ENCODE measurements around the gene CEP104. TPM values are rescaled to one million over a fixed set of nuclear protein-coding genes. Genes with fewer than 3 reads are reported as not detected.

CEP104 gene
- total and polyA plus RNA-seq, 10 of the 15 experiments (the other 5 are each of a cell fraction or from before 2014, with no cell fraction given): 7.2 to 34.8 (median 19.3) TPM

- TF ChIP-seq ZNF592 (IDR thresholded peaks at IDR 0.05): no peak
- TF ChIP-seq REST (IDR thresholded peaks at IDR 0.05; ENCODE audit: low read depth, low read length): no peak
- no peak for TF ChIP-seq DPF2 (IDR thresholded peaks at IDR 0.05)
- TF ChIP-seq IRF3 (IDR thresholded peaks at IDR 0.05): no peak
- TF ChIP-seq RAD21 (IDR thresholded peaks at IDR 0.05; ENCODE audit: insufficient read depth, low read depth, low read length): peak; percentile 76
- TF ChIP-seq GABPA (IDR thresholded peaks at IDR 0.05; ENCODE audit: low read depth): no peak
- no peak for TF ChIP-seq SREBF1 (IDR thresholded peaks at IDR 0.05; ENCODE audit: low read length)
- no peak for TF ChIP-seq BACH1 (IDR thresholded peaks at IDR 0.05; ENCODE audit: borderline replicate concordance)
- no peak for TF ChIP-seq TBL1XR1 (IDR thresholded peaks at IDR 0.05; ENCODE audit: low read depth, low read length)
- no peak for TF ChIP-seq ETV6 (conservative IDR thresholded peaks at IDR 0.05 in 1 of 2, IDR thresholded peaks at IDR 0.05 in 1 of 2; ENCODE audit: borderline replicate concordance in 1 of 2, low read depth in 1 of 2)
- TF ChIP-seq SRF (IDR thresholded peaks at IDR 0.05; ENCODE audit: low read depth in 2 of 2, low read length in 2 of 2): no peak
- TF ChIP-seq NKRF (conservative IDR thresholded peaks at IDR 0.05): no peak
- TF ChIP-seq YY1 (IDR thresholded peaks at IDR 0.05; ENCODE audit: low read depth, low read length): 0 out of 2 replicates have a peak, but pooled peaks have one; percentile 14
- peak; percentile 10 to 50 (median 27); a peak in 2 of 6 replicates for TF ChIP-seq CTCF (IDR thresholded peaks at IDR 0.05 in 2 of 3, conservative IDR thresholded peaks at IDR 0.05 in 1 of 3; ENCODE audit: control insufficient read depth in 2 of 3, extremely low read depth in 1 of 3, insufficient read depth in 1 of 3, low read depth in 3 of 3, low read length in 3 of 3)
- no peak for TF ChIP-seq POLR2AphosphoS5 (IDR thresholded peaks at IDR 0.05; ENCODE audit: low read length)
- no peak for TF ChIP-seq NFYB (IDR thresholded peaks at IDR 0.05; ENCODE audit: insufficient read depth, low read depth, low read length)
Observed at GRCh38 chr1:3785456-3786157, 71.4 kb downstream of the CEP104 start (continued).
